Endometrial microvascular endothelial cells (primary cell): Measurements from ENCODE around the gene VPS13D. TPM values are rescaled to one million over a fixed set of nuclear protein-coding genes. Genes with fewer than 3 reads are reported as not detected.

Experiments used
- in situ Hi-C: cut with HindIII; loops from 2 replicates; pipeline ENCODE4 v1.10.0; 2017; ENCODE audit warnings: low sequenced_read_pairs, low pct_unique_long_range_greater_than_20kb; ENCODE audit errors: inconsistent ontology term
- total RNA-seq: library from RNA; depleted of rRNA; stranded (reverse); fragments of >200 nt; gene quantifications from one replicate; pipeline ENCODE4 v1.2.3, GENCODE V29; 2015; ENCODE audit errors: inconsistent ontology term

Gene VPS13D
- total RNA-seq, 1 donor from 2014 or later: 19.3 TPM

DNA sequence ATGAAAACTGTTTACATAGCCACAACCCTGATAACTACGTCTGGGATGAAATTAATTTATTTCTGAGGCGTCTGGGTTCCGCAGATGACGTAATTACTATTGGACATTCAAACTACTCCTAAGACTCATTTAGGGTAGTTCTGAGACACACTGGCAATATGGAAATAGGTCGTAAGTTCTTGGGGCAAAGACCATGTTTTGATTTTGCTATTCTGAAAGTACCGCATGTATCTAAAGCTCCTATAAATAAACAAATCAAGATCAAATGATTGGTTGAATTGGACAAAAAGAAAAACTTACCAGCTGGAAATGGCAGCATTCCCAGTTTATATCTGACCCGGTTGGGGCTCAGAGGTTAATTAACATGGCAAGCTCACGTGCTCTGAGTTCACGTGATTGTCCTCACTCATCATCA lies 313.9 kb downstream of the VPS13D start:
- in situ Hi-C loops: no loop called here

DNA sequence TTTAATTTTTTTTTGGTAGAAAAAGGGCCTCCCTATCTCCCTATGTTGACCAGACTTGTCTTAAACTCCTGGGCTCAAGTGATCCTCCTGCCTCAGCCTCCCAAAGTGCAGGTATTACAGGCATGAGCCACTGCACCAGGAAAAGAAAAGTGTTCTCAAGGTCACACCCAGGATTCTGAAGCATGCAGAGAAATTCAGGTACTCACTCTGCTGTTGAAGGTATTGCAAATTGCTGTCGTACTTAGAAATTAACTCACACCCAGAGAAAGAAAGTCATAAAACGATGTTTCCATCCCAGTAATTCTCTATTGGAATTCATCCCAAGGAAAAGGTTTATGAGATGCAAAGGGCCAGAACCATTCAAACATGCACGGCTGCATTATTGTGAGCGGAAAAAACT lies 314.5 kb downstream of the VPS13D start:
- in situ Hi-C loops: no loop called here

DNA sequence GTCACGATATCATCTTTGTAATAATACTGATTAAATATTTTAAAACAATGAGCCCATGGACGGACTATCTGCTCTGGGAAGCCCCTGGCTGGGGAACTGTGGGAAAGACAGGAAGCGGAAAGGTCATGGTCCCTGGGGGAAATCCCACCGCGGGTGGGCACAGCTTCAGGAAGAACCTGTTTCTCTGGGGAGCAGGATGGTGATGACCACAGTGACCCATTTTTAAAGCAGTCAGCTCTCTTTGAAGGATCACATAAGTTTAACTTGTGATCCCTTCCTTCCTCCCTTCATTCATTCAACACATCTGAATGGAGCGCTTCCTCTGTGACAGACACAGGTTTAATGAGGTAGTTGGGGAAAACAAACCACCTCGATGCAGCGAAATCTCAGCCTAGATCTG lies 315.2 kb downstream of the VPS13D start:
- in situ Hi-C loops: no loop called here

DNA sequence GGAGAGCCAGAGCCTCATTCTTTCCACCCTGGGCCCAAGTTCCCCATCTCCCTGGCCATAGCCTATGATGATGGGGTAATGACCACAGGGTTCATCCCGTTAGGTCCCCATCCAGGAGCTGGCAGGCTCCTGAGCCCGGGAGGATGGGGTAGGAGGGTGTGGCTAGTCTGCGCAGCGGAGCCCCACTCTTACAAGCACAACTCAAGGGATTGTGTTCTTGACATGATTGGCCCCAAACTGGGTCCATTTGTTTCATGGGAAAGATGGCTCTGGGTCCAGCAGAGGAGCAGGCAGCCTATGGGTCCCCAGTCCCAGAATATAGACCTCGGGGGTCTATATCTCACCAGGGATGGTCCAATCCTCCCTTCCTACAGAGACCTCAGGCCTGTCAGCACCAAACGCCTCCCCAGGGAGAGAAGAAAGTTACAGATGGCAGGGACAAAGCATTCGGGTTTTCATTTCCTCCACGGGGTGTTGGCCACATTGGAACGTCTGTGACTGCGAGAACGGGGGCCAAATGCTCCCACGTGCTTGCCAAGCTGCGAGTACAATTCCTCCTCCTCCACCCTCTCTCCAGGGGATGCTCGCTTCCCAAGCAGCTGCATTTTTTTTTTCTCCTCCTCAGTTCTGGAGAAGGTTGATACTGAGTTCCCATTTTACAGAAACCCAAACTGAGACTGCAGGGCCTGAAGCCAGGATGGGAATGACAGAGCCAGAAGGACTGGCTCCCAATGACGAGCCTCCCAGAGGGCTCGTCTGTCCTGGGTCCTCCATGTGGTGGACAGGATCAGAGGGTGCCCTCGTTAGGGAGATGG lies 317.1 kb downstream of the VPS13D start:
- in situ Hi-C loops: no loop called here

DNA sequence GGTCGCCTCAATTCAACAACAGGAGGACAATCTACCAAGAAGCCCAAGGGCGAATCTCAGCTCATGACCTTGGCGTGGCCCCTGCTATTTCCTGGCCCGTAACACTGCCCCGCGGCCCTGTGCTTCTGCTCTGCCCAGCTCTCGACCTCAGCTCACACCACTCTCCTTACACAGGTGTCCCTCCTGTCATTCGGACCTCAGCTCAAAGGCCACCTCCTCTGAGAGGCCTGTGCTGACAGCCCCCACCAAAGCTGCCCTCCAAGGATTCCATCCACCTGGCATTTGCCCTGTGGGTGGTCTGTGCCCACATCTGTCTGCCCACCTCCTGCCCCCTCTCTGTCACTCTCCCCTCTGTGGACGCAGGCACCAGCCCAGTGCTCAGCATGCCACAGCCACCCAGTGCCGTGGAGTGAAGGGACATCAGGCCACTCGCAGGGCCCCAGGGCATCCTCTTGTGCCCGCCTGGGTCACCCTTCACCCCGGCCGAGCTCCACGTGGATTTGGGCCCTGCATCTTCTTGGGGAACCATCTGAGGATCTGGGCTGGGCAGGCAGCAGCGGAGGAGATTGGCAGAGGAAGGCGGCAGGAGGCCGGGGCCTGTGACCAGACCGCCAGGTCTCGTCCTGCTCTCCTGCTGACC lies 317.9 kb downstream of the VPS13D start:
- in situ Hi-C loops: no loop called here

DNA sequence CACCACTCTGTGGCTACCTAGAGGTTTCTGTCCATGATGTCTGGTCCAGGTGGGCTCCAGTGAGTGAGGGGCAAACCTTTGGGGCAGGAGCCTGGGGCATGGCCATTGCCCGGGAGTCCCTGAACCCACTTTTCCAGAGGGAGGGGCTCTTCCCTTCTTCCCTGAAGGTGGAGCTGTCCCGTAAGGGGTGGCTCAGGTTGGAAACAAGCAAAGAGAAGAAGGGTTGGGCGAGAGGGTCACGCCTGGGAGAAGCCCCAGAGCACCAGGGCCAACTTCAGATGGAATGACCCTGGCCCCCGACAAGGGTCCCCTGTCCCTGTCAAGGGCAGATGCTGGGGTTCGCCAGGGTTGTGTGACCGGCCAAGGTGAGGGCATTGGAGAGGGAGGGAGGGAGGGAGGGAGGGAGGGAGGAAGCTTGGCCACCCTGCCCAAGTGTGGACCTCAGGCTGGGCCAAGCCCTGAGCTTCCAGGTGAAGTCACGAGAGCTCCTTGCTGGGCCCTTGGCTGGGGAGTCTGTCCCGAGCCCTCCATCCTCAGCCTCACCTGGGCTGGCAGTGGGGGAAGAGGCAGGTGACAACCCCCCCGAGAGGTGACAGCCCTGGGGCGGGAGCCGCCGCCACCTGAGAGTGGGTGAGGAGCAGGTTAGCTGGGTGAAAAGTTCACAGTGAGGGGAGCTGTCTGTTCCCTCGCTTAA lies 318.6 kb downstream of the VPS13D start:
- in situ Hi-C loops: no loop called here

DNA sequence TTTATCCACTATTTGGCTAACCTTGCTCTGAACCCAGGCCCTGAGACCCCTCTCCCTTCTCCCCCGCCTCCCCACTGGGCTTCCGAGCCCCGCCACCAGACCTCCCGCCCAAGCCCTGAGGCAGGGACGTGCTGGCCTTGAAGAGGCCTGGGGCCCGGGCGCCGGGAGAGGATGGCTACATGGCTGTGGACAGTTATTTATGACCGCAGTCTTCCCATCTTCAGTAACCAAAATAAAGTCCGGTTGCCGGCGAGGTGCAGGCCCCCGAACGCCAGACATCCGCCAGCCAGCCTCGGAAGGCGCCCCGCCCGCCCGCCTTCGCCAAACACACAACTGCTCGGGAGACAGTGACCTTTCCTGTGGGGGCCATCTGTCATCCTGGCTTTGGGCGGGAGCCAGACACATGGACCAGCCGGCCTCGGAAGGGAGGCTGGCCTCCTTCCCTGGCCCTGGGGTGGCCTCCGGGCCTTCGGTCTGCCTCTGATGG lies 319.2 kb downstream of the VPS13D start:
- in situ Hi-C loops: no loop called here

DNA sequence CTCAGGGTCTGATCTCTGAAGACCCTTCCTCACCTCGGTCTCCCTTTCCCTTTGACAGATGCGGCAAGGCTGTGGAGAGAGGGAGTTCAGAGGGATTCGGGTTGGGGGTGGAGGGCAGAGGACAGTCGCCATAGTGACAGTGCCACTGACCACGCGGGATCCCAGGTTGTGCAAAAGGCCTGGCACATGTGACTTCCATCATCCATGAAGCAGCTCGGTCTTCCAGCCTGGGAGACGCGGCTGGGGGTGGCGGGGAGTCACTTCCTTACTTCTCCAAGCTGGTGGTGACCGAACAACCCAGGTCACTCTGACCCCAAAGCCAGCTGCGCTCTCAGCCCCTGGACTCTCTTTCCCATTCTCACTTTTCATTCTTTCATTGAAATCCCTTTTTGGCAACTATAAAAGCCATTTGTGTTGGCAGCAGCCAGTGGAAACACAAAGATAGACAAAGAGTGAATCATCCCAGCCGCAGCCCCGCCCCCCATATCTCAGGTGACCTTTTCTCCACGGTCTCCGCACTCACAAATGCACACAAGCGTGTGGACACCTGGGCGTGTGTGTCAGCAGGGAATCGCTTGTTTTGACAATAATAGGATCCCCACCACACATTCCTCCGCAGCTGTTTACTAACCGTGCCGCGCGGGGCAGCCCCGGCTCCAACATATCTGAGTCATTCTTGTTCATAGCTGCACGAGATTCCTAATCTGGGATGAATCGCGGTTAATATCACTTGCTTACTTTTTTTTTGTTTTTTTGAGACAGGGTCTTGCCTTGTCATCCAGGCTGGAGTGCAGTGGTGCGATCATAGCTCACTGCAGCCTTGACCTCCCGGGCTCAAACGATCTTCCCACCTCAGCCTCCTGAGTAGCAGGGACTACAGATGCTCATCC lies 319.9 kb downstream of the VPS13D start:
- in situ Hi-C loops: no loop called here

DNA sequence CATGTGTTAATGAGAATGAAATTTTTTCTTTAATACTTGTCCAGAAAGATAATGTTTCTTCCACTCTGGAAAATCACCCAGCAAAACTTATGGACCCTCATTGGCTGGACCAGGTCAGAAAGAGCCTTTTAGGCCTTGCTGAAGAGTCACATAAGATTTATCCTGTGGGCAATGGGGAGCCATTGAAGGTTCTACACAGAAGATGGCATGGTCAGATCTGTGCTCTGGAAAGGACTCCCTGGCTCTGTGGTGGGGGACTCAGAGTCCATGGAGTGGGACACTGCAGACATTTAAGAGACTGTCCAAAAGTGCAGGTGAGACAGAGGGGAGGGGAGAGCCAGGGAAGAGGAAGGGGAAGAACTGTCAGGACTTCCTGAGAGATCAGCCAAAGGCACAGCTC lies 321.8 kb downstream of the VPS13D start:
- in situ Hi-C loops: no loop called here

DNA sequence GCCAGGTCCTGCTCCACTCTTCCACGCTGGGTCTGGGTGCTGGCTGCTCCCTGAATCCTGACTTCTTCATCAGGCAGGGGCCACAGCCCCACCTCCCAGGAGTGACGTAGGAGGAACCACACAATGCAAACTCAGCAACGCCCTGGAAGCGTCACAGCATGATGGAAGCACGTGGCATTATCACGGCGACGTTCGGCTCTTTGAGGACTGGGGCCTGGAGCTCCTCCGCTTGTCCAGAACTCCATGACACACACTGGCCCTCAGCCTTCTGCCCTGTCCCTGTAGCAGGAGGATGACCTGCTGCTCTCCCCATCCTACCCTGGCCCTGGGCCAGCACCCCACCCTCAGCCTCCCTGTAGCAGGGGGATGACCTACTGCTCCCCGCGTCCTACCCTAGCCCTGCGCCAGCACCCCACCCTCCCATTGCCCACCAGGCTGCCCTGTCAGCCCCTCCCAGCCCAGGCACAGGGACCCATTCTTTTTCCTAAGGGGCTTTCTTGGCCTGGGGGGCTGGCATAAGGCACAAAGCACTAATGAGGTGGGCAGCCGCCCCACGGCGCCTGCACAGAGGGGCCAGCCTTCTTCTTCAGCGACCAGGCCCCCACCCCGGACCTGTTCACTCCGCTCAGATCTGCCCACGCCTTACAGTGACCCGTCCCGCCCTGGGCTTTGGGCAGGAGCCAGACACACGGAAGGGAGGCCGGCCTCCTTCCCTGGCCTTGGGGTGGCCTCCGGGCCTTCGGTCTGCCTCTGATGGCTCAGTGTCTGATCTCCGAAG lies 322.5 kb downstream of the VPS13D start:
- in situ Hi-C loops: no loop called here

DNA sequence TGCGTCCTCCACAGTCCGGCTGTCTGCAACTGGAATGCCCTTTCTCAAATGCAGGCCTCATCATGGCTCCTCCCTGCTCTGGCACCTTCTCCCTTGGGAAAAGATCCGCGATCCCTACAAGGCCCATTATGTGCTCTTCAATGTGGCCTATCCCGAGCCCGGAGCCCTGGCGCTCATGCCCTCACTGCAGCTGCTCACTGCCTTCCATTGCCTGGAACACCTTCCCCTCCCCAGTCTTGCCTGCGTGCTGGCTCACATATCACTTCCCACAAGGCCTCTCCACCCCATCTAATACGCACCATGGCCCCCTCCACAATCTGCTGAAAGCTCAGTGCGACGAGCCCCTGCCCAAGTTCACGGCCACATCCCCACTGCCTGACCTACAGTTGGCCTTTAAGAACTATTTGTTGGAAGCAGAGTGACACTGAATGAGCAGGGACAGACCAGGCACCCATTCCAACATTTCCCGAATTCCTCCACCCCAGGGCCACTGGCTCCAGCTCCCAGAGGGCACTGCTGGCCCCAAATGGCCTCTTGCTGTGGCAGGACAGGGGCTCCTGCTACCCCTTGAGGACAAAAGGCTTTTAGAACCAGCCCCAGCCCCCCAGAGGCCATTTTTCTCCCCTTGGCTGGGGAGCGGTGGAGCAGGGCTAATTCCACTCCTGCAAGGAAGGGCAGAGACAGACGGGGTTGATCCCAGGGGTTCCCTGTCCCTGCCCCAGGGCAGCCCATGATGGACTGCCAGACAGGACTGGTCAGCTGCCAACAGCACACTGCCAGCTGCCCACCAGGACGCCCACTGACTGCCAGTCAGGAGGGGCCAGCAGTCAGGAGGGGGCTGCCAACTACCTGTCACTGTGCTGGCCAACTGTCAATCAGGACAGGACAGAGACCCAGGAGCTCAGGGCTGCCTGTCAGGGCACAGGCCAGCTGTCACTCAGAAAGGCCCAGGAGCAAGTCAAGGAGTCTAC lies 323.4 kb downstream of the VPS13D start:
- in situ Hi-C loops: no loop called here

DNA sequence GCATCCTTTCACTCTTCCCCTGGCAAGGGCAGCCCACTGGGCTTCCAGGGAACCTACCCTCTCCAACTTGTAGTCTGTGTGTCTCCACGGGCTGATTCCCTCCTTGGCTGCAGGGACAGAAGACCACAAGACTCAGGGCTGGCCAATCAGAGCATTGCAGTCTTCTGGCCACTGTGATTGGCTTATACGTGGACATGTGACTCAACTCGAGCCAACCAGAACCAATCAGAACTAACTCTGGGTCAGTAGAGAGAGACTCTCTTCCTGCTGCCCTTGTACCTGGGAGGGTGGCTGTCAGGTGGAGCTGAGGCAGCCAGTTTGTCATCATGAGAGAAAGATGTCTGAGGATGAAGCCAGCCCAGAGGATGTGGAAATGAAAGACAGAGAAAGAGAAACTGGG lies 324.1 kb downstream of the VPS13D start:
- in situ Hi-C loops: no loop called here

DNA sequence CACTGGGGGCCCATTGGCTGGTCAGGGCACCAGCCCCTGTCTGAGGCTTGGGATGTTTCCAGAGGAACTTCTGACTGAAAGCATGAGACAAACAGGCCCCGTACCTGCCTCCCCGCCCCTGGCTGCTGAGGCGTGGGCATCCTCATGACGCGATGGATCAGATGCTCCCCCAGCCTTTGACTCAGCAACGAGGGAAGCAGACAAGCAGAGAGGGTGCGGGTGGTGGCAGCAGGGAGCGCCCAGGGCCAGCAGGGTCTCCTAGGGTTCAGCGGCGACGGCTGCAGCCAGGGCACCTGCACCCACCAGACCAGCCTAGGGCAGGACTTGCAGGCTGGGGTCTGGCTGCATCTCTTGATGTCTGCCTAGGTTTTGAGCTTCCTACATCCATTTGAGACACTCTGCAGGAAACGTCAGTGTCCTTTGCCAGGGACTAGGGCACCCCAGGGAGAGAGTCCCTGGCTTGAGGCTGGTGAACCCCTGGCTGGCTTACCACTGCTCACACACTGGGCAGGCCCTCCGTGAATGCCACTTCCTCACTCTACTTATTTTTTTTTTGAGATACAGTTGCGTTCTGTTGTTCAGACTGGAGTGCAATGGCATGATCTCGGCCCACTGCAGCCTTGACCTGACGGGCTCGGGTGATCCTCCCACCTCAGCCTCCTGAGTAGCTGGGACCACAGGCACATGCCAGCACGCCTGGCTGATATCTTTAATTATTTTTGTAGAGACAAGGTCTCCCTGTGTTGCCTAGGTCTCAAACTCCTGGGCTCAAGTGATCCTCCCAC lies 324.9 kb downstream of the VPS13D start:
- in situ Hi-C loops: no loop called here

DNA sequence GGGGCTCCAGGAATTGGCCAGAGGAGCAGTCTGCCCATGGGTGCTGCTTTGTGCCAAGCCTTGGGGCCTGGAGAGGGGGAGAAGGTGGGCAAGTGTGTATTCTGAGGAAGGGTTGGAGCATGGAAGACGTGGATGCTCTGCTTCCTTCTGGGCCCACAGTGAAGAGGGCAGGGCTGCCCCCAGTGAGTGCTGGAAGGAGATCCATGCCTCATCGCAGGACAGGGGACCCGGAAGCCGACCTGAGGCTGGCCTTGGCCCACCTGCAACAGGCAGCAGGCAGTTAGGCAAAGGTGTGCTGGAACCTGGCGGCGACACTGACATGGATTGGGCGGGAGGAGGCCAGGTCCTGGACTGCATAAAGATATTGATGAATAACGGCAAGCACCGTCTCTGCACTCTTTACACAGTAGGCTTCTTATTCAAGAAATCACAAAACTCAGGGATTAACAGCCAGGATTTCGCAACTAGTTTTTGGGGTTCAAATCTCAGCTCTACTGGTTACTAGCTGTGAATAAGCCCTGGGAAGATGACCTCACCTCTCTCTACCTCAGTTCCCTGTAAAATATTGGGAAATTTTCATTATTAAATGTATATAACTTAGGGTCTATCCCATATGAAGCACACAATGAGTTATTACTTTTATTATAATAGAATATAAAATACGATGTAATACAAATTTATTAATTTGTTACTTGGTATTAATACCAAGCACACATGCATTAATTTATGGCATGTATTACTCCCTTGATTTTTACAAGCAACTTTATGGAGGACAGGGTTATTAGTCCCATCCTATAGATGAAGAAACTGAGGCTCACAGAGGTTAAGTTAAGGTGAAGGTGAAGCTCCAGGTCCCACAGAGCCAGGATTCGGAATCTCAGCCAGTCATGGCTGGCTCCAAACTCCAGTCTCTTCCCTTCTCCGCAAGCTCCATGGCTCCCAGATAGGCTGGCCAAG lies 325.9 kb downstream of the VPS13D start:
- in situ Hi-C loops: no loop called here

DNA sequence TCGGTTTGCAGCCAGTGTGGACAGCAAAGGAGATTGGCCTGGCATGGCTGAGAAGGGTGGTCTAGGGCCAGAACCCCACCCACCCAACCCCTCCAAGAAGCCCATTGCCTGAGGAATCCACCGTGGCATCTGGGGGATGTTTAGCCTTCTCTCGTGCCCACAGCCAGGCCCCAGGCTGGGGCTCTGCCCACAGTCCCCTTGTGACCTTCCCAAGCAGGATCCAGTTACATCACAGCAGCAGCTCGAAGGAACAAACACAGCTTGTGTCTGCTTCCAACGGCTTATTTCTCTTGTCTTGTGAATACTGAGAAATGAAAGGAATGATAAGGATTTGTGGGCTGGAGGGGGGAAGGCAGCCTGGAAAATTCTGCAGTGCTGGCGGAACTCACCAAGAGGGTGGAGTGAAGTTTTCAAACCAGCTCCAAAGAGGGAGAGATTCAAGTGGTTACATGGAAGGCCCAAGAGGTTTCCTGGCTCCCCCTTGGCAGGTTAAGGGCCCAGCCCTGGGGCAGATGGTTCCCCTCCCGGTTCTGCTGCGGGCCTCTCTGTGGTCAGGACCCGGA lies 326.6 kb downstream of the VPS13D start:
- in situ Hi-C loops: no loop called here
